K562 (cell line): ENCODE data around the gene DLL4. TPM values are rescaled to one million over a fixed set of nuclear protein-coding genes. Genes with fewer than 3 reads are reported as not detected.

Experiments
- CBFB ChIP-seq: sonication (generic); formaldehyde crosslinking; IDR thresholded peaks from 2 replicates; pipeline ENCODE4 v1.4.0; 2020; ENCODE audit warnings: mild to moderate bottlenecking, missing genetic modification reagents
- CREM ChIP-seq: IDR thresholded peaks from 2 replicates; pipeline ENCODE4 v1.6.1; 2014; ENCODE audit warnings: antibody characterized with exemption, low read depth
- ELF4 ChIP-seq: fragments of 450-650 bp; formaldehyde crosslinking; IDR thresholded peaks from 2 replicates; pipeline ENCODE4 v1.4.0; 2022; ENCODE audit warnings: missing genetic modification characterization
- FIP1L1 ChIP-seq: fragments of 200-400 bp; formaldehyde crosslinking; IDR thresholded peaks from 2 replicates; pipeline ENCODE4 v1.6.1; 2018; ENCODE audit warnings: mild to moderate bottlenecking, low read depth, low read length; ENCODE audit not compliant: poor library complexity, severe bottlenecking
- HDAC1 ChIP-seq, 2 experiments: fragments of 450-650 bp; IDR thresholded peaks; 2 replicates each; pipeline ENCODE4 v1.6.1; 2016 to 2017; ENCODE audit warnings: inconsistent platforms in 1 of 2, mild to moderate bottlenecking in 1 of 2, moderate library complexity in 1 of 2
- HNRNPLL ChIP-seq: fragments of 200-400 bp; formaldehyde crosslinking; IDR thresholded peaks from 2 replicates; pipeline ENCODE4 v1.6.1; 2017; ENCODE audit warnings: low read length, low read depth, mild to moderate bottlenecking; ENCODE audit not compliant: poor library complexity, severe bottlenecking
- L3MBTL2 ChIP-seq: fragments of 450-650 bp; IDR thresholded peaks from 2 replicates; pipeline ENCODE4 v1.6.1; 2016; ENCODE audit warnings: mild to moderate bottlenecking, moderate library complexity
- MYNN ChIP-seq, 2 experiments: sonication (generic); formaldehyde crosslinking in 1 of 2; IDR thresholded peaks; 2 replicates each; pipeline versions ENCODE4 v1.5.0 to v1.6.1; 2016 to 2020; ENCODE audit warnings: antibody characterized with exemption in 1 of 2, missing genetic modification reagents in 1 of 2
- NFIX ChIP-seq: fragments of 250-450 bp; sonication (Bioruptor Pico); IDR thresholded peaks from 2 replicates; pipeline ENCODE4 v1.4.0; 2020; ENCODE audit warnings: low read depth, mild to moderate bottlenecking, moderate library complexity
- PPARD ChIP-seq: fragments of 250-450 bp; sonication (Bioruptor Pico); IDR thresholded peaks from 2 replicates; pipeline ENCODE4 v1.8.0; 2022; ENCODE audit warnings: inconsistent platforms, mild to moderate bottlenecking, moderate library complexity
- SMAD4 ChIP-seq: fragments of 250-450 bp; sonication (Bioruptor Pico); conservative IDR thresholded peaks from 2 replicates; pipeline ENCODE4 v1.8.0; 2021; ENCODE audit warnings: inconsistent platforms, mild to moderate bottlenecking, moderate library complexity
- SP2 ChIP-seq: IDR thresholded peaks from 2 replicates; pipeline ENCODE4 v1.6.1; 2011; ENCODE audit warnings: mild to moderate bottlenecking, low read depth, low read length, moderate library complexity; ENCODE audit not compliant: poor library complexity, severe bottlenecking; ENCODE audit errors: extremely low read depth
- XRCC3 ChIP-seq: fragments of 450-650 bp; IDR thresholded peaks from 2 replicates; pipeline ENCODE4 v1.6.1; 2017; ENCODE audit warnings: mild to moderate bottlenecking, moderate library complexity
- ZNF239 ChIP-seq: fragments of 250-450 bp; sonication (Bioruptor Pico); IDR thresholded peaks from 2 replicates; pipeline ENCODE4 v1.4.0; 2020; ENCODE audit warnings: mild to moderate bottlenecking
- polyA plus RNA-seq, 8 experiments: library from polyadenylated mRNA; depleted of rRNA in 4 of 8; stranded (reverse) in 5 of 8; unstranded in 3 of 8; fragments of >200 nt; fragmentation: Nextera tagmentation in 2 of 8; fragmentation: Illumina TruSeq in 1 of 8; extraction: Ambion mirVana in 2 of 8; extraction: Trizol in 1 of 8; gene quantifications; 2 replicates each; pipeline versions ENCODE4 v1.2.1 to v1.2.3, GENCODE V29; 2011 to 2014; ENCODE audit warnings: inconsistent platforms in 1 of 8, missing spikeins in 1 of 8
- total RNA-seq, 7 experiments: library from RNA; depleted of rRNA in 6 of 7; stranded (reverse); fragments of >200 nt in 6 of 7; fragmentation: Illumina TruSeq in 2 of 7; extraction: Trizol in 2 of 7; gene quantifications; 2 replicates each; pipeline versions ENCODE4 v1.2.1 to v1.2.3, GENCODE V29; 2011 to 2021; ENCODE audit warnings: low replicate concordance in 1 of 7
- TF ChIP-seq, protein P1 (sequence below): sonication (generic); formaldehyde crosslinking; IDR thresholded peaks from 2 replicates; pipeline ENCODE4 v1.9.0; 2022; ENCODE audit warnings: mild to moderate bottlenecking, missing genetic modification reagents
- TF ChIP-seq, protein P2 (sequence below): fragments of 450-650 bp; formaldehyde crosslinking; IDR thresholded peaks from 2 replicates; pipeline ENCODE4 v1.4.0; 2020; ENCODE audit warnings: mild to moderate bottlenecking, moderate library complexity
- TF ChIP-seq, protein P3 (sequence below), 2 experiments: fragments of 450-650 bp; formaldehyde crosslinking in 1 of 2; IDR thresholded peaks; 2 replicates each; pipeline versions ENCODE4 v1.4.0 to v1.6.1; 2014 to 2020; ENCODE audit warnings: mild to moderate bottlenecking in 2 of 2, borderline replicate concordance in 1 of 2, low read depth in 1 of 2

DLL4 gene
- total and polyA plus RNA-seq, 9 of the 15 experiments (the other 6 are each of a cell fraction or from before 2014, with no cell fraction given), result 0.04 to 1.1 (median 0.41) TPM; not detected in 1

DNA sequence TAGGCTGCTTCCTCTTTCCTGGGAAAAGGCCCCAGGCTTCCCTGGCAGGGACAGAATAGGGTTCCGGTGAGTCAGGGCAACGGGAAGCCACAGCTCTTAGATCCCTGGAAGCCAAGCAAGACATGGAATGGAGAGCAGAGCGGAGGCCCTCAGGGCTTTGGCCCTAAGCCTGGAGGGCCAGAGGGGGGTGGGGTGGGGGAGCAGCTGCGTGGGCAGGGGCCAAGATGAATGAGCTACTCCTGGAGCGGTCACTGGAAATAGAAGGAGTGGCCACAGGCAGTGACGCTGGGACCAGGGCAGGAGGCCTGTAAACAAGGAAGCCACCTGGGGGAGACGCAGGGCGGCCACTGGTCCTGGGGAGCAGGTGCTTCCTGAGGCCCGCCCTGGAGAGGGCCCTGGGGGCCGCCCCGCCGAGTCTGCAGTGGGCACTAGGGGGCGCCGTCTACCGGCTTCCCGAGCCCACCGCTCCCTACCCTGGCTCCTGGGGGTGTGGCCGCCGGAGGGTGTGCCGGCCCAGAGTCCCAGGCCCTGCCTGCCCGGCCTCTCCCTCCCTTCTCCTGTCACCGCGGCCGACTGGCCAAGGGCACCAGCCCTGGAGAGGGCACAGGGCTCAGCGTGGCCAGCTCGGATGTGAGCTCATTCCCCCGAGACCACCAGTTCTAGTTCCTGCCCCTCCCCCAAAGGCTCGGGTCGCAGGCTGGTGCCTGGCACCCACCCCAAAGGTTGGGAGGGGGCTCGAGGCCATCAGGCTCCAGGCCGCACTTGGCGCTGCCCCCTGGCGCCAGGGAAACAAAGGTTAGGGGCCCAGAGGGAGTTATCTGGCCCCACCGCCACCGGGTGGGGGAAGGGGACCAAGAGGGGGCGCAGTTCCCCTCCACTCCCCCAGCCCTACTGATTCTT is 22.8 kb upstream of the DLL4 start (continued):
- TF ChIP-seq SP2, result no peak
- no peak for TF ChIP-seq PPARD (CRISPR knock-in tag)
- TF ChIP-seq, protein P1, sequence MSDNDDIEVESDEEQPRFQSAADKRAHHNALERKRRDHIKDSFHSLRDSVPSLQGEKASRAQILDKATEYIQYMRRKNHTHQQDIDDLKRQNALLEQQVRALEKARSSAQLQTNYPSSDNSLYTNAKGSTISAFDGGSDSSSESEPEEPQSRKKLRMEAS (CRISPR knock-in tag), result peak; percentile 16; the same call in 1 of the 2 replicates
- TF ChIP-seq HNRNPLL, result no peak
- no peak for TF ChIP-seq ZNF239 (CRISPR knock-in tag)
- TF ChIP-seq XRCC3, result no peak
- peak in 1 of 2 experiments; percentile 76; a peak in 2 of 4 replicates for TF ChIP-seq HDAC1 (IDR thresholded peaks at IDR 0.05)
- peak; percentile 17 for TF ChIP-seq CREM
- peak; percentile 42 for TF ChIP-seq FIP1L1
- no peak for TF ChIP-seq ELF4 (CRISPR knock-in tag)
- TF ChIP-seq, protein P2, sequence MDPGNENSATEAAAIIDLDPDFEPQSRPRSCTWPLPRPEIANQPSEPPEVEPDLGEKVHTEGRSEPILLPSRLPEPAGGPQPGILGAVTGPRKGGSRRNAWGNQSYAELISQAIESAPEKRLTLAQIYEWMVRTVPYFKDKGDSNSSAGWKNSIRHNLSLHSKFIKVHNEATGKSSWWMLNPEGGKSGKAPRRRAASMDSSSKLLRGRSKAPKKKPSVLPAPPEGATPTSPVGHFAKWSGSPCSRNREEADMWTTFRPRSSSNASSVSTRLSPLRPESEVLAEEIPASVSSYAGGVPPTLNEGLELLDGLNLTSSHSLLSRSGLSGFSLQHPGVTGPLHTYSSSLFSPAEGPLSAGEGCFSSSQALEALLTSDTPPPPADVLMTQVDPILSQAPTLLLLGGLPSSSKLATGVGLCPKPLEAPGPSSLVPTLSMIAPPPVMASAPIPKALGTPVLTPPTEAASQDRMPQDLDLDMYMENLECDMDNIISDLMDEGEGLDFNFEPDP (CRISPR knock-in tag), result no peak
- peak; percentile 39; the same call in 1 of the 2 replicates for TF ChIP-seq SMAD4
- TF ChIP-seq, protein P3, sequence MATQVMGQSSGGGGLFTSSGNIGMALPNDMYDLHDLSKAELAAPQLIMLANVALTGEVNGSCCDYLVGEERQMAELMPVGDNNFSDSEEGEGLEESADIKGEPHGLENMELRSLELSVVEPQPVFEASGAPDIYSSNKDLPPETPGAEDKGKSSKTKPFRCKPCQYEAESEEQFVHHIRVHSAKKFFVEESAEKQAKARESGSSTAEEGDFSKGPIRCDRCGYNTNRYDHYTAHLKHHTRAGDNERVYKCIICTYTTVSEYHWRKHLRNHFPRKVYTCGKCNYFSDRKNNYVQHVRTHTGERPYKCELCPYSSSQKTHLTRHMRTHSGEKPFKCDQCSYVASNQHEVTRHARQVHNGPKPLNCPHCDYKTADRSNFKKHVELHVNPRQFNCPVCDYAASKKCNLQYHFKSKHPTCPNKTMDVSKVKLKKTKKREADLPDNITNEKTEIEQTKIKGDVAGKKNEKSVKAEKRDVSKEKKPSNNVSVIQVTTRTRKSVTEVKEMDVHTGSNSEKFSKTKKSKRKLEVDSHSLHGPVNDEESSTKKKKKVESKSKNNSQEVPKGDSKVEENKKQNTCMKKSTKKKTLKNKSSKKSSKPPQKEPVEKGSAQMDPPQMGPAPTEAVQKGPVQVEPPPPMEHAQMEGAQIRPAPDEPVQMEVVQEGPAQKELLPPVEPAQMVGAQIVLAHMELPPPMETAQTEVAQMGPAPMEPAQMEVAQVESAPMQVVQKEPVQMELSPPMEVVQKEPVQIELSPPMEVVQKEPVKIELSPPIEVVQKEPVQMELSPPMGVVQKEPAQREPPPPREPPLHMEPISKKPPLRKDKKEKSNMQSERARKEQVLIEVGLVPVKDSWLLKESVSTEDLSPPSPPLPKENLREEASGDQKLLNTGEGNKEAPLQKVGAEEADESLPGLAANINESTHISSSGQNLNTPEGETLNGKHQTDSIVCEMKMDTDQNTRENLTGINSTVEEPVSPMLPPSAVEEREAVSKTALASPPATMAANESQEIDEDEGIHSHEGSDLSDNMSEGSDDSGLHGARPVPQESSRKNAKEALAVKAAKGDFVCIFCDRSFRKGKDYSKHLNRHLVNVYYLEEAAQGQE (IDR thresholded peaks at IDR 0.05; ENCODE audit: borderline replicate concordance), result peak; percentile 78; the same call in 1 of the 2 replicates
- TF ChIP-seq, protein P3 (CRISPR knock-in tag; IDR thresholded peaks at IDR 0.05; ENCODE audit: low read depth), result 0 out of 2 replicates have a peak, but pooled peaks have one; percentile 18
- TF ChIP-seq NFIX (CRISPR knock-in tag), result no peak
- TF ChIP-seq CBFB (CRISPR knock-in tag), result no peak
- TF ChIP-seq L3MBTL2, result peak; percentile 50; the same call in 1 of the 2 replicates
- TF ChIP-seq MYNN (IDR thresholded peaks at IDR 0.05), result peak; percentile 73; the same call in 1 of the 2 replicates
- TF ChIP-seq MYNN (CRISPR knock-in tag; IDR thresholded peaks at IDR 0.05), result no peak
